CMK (cell line): ENCODE results near the gene LBH.

Experiments
- DNase-seq: peaks from one replicate; pipeline ENCODE4 v3.0.0-alpha.2; 2010; ENCODE audit warnings: low read depth

LBH gene

DNA sequence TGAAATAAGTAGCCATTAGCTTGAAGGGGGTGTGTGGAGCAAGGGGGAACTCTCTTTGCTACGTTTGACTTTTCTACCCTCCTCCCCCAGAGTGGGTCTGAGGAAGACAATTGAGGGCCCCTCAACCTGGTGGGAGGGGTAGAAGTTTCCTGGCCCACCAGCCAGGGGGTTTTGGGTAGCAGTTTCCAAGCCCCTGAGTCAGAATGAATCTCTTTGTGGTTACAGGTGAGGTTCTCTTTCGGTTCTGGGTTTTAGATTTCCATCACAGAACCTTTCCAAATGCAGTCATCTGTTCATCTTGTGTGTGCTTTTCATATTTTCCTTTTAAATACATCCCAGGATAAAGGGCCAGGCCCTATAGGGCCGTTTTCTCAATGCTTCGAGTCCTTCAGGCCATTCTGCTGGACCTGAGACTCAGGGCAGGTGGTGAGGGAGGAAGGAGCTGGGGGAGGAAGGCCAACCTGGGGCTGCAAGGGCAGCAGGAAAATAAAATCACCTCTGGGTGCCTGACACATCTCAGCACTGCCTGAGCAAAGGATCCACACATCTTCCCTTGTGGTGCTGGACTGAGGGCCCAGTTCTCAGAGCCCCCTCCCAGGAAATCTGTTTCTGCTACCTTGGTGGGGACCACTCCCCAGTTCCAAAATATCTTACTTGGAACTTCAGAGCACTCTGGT, 4.7 kb downstream of the LBH start:
- DNase-seq = no peak

DNA sequence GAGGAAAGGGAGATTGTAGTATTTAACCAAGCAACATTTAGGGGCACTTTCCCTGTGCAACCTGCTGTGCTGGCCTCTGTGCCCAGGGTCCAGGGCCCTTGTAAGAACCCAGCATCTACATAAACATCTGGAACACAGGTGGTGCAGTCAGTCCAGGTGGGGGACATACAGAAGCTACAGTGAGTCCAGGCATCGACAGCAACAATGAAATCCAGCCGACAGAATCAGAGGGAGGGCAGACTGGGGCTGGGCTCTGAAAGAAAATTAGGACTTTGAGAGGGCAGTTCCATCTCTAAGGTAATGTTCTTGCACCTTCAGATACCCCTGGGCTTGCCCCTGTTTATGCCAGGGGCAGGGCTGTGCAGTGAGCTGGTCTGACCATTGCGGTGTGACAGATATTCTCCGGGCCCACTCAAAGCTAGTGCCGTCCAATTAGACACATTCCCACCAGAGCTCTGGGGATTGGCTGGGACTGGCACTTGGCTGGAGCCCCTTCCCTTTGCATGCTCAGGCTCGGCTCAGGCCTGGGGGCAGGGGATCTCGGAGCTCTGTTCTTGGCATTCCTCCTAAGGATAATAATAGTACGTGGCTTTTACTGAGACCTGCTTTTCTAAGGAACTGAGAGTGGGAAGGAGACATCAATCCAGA, 5.4 kb downstream of the LBH start:
- DNase-seq = no peak

DNA sequence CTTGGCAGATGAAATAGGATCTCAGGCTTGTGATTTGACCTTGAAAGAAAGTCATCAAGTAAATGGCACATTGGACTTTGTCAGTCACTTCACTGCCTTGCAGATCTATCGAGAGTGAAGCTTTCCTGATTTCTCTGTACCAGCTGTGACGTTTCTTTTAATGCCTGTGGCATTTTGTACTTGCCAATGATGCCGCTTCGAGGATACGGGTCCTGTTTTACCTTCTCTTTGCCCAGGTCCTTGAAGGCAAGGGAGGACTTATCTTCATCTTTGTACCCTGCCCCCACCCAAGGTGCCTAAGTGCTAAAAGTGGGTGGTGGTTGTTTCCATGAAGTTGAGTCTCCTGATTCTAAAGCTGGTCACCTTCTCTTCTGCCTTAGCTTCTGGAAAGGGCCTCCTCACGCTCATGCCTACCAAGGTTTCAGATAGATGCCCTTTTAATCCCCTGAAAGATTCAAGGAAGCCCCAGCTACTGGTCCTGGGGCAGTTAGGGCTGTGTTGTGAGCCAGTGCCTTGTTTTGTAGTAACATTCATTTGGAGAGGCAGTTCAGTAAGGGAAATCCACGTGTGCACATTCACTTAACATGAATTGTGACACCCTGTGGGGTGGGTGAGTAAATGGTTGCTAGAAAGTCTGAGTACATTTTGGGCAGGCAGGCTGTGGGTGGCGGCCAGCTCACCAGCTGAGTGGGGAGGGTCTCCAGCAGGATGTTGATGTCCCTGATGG, 6.1 kb downstream of the LBH start:
- no peak for DNase-seq

DNA sequence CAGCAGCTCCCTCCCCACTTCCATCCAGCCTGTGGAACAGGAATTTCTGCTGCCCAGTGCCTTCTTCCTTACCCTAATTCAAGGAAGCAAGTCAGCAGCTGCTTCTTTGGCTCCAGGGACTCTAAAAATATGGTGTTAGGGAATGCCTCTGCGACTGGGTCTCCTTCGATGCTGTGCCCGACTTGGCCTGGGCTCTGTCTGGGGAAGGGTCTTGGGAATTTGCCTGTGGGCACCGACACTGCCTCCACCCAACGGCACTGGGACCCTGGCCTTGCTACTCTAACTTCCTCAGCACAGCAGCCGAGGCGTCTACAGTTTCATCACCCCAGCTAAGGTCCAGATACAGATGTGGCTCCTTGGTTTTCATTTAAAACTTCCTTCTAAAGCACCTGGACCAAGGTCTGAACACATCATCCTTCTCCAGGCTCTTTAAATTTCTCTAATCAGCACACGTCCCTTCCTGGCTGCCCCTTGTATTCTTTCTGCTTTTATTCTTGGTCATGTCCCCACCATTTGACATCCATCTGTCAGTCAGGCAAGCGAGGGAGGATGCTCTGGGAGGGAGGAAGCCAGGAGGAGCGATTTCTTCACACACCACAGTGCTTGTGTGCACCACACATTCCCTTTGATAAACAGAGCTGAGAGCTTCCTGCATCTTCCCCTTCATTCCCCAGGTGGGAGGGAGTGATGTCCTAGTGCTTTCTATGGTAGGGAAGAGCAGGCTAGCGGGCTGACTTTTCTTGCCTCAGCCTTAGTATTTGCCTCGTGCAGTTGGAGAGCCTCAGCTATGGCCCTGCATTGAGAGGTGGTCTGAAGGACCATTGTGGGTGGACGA, 6.8 kb downstream of the LBH start:
- DNase-seq = no peak

DNA sequence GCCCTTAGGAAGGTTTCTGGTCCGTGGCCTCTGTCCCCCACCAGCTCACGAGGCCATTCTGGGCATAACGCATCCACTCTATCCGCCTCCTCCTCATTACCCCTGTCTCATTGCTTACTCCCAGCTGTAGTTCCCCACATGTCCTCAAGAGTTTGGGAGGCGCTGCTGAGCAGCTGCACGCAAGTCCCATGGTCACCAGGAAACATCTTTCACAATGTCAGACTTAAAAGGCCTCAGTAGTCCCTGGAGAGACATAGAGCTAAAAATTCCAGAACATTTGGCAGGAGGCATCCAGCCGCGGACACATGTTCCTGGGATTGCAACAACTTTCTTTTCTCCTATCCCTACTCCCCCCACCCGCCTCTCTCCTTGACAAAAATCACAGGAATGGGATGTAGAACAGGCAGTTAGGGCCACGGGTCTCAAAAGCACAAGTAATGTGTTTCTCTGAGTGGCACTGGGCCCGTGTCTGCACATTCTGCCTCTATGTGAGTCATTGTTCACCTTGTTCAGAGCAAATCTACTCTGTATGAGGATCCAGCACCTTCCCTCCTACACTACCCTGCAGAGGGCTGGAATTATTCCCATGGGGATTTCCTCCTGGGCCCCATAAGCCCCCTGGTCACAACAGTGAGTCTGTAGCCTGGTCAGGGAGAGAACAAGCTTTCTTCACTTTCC, 8.1 kb downstream of the LBH start:
- peak; percentile 70 for DNase-seq

DNA sequence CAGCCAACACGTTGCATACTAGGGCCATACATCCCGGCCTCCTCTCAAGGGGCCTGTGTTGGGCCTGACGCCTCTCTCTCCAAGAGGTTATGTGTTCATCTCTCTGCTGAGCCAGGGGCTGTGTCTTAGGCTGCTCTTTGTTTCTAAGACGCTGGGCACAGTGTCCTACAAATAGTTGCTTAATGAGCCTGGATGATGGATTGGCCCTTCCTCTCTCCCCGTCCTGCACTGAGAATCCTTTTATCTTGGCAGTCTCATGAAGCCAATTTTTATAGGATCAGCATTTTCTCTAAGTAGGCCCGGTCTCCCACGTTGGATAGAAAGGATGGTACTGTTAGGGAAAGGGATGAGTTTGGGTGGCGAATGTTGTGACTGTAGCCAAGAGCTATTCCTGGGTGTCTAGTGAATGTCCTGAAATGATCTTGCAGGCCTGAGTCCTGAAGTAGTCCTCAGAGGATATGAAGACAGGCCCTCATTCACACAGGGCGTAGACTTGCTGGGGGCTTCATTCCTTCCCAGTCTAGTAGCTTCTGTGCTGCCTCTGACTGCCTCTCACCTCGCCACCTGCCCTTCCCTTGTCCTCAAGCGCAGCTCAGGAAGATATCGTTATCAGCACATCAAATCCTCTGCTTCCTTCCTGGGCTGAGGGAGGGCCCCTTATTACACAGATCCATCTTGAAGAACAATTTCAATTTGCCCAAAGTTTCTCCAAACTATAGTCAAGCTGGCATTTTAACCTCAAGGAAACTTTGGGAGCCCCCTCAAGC, 8.8 kb downstream of the LBH start:
- no peak for DNase-seq

DNA sequence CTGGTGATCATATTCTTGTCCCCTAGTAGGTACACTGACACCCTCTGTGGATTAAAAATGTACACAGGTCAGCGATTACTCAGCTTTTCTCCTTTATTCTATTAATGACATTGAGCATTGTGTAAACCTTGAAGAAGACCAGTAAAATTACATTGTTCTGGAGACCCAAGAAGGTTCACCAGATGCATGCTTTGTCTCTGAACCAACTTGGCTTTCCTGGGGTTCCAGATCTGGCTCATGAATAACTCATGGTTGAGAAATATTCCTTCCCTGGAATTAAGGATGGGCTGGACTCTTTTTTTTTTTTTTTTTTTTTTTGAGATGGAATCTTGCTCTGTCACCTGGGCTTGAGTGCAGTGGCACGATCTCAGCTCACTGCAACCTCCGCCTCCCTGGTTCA, 11.9 kb downstream of the LBH start:
- DNase-seq = no peak

DNA sequence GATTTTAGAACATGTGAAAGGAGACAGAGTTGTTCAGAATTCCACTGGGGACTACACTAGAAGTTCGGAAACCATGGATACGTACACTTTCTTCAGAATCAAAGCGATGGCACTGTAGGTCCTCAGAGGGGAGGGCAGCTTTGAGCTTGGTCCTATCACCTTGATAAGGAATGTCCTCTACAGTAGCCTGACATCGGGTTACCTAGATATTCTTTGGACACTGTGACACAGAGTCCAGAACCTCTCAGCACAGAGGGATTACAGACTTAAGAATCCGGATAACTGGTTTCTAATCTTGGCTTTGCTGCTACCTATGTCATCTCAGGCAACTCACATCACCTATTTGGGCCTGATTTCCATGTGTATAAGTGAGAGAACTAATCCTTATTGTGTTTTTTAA, 14.0 kb downstream of the LBH start:
- no peak for DNase-seq

DNA sequence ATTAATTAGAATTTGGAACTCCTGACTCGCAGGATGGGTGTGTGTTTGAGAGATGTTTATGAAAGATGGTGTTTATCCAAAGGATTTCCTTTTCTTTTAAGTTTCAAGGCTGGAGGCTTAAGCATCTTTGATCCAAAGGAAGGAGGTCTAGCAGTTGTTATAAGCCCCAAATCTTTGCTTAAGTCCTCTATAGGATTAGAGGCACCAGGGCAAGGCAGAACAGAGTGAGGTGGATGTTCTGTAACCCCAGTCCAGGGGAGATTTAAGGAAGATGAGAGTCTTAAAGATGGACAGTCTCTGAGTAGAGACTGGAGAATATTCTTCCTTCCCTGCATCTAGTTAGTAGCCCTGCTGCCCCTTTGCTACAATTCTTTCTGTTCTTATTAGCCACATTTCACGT, 17.5 kb downstream of the LBH start:
- DNase-seq = no peak

DNA sequence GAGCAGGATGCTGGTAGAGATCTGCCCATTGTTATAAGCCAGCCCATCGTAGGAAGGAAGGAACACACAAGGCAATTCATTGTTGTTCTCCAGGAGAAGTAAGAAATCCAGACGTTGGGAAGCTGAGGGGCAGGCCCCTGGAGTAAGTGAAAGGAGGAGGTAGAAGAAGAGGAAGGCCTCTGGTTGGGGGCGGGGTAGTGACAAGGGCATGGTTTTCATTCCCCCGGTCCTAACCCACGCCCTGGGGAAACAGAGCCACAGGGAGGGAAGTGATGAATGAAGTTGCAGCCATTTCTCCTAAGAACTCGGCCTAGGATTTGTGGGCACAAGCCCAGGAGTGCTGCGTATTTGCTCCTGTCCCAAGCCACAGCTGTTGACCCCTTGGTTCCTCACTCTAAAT, 18.0 kb downstream of the LBH start:
- no peak for DNase-seq

DNA sequence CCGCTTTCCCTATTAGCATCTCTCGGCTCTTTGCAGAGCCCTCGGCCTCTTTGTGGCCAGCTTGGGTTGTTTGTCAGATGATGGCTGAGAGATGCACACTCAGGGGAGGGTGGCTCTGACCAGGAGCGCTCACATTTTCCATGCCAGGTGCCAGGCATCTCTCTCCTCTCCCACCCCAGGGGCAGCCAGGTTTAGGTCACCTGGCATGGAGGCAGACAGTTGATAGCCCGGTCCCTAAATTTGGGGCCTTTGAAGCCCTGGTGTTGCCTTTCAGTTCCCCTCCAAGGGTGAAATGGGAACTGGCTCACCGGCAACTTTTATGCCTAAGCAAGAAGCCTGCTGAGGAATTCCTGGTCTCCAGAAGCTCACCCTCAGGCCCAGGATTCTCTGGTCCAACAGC, 19.1 kb downstream of the LBH start:
- DNase-seq = no peak

DNA sequence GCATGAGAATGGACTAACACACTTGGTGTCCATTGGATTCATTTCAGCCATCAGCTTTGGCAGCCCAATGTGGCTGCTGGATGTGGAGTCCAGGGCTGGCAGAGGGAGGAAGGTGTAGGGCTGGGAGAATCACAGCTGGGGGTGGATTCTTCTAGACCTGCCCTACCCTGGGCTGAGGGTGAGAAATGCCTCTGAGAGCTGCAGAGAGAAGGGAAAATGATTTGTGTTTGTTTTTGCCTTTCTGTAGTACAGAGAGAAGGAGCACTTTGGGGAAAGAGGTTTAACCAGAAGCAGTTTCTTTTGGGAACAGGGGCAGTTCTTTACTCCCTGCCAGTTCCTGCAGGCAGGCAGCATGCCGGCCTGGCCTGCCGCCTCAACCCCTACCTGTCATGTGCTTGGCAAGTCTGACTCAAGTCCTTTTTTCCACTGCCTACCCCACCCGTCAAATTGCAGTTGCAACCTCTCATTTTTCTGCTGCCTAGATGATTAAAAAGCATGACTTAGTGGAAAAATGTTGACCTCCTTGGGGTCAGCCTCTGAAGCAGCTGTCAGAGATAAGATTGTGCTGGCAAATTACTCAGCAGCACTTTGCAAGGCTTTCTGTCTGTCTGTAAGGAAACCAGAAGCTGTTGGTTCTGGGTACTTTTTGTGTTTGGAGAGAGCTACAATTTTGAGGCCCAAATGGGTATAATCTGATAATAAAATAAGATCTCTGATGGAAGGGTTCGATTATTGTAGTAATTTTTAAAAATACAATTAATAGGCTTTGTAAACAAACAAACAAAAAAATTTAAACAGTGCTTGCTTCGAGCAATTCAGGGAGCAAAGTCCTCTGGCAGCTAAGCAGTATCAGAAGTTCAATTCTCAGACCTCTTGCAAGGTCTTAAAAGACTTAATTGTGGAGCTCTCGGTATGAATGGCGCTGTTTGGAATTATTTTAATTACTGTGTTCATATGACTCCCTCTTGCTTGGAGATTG, 21.7 kb downstream of the LBH start:
- peak; percentile 66 for DNase-seq

DNA sequence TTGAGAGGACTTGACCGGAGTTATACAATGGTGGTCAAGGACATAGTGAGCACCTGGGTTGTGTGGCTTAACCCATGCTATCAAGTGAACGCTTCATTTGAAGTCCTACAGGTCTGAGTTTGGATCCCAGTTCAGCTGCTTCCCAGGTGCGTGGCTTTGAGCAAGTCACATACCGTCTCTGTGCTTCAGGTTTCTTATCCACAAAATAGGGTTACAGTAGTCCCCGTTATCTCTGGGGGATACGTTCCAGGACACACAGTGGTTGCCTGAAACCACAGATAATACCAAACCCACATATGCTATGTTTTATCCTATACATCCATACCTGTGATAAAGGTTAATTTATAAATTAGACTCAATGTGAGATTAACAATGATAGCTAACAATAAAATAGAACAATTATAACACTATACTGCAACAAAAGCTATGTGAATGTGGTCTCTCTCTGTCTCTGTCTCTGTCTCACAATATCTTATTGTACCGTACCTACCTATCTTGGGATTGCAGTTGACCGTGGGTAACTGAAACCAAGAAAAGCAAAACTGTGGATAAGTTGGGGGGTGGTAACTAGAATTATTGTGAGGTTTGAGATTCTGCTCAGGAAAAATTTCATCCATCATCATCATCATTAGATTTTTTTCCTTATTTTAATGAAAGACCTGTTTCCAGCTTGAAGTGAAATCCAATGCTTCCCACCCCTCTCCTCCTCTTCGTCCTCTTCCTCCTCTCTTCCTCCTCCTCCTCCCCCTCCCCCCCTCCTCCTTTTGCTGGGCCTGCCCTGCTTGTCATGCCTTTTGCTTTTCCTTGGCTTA, 22.7 kb downstream of the LBH start:
- no peak for DNase-seq

DNA sequence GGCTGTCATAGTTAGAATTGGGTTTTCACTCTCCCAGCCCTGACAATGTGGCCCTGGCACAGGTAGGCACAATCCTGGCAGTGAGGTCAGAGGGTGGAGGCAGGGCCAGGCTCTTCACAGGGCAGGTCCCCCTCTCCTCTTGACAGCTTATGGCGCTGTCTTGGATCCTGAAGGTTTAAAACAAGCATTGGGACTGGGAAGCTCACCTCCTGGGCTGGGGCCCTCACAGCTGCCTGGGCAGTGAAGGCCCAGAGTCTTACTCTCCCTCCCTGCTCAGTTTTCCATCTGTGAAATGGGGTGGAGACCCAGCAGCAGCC, 23.3 kb downstream of the LBH start:
- DNase-seq = no peak

DNA sequence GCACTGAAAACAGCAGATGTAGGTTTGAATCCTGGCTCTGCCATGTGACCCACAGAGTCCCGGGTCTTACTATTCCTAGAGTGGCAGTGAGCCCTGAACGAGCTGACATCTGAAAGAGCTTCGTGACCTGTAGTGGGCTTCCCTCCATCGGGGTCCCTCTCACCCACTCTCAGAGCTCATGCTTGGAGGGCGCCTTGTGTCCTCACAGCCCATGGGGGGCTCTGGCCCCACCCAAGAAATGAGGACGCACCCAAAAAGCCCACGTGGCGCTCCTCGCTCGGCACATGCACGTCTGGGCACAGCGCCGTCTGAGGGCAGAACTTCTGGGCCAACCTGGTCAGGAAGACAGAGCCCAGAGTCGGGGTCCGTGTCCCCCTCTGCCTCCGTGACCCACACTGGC, 23.7 kb downstream of the LBH start:
- DNase-seq = no peak

DNA sequence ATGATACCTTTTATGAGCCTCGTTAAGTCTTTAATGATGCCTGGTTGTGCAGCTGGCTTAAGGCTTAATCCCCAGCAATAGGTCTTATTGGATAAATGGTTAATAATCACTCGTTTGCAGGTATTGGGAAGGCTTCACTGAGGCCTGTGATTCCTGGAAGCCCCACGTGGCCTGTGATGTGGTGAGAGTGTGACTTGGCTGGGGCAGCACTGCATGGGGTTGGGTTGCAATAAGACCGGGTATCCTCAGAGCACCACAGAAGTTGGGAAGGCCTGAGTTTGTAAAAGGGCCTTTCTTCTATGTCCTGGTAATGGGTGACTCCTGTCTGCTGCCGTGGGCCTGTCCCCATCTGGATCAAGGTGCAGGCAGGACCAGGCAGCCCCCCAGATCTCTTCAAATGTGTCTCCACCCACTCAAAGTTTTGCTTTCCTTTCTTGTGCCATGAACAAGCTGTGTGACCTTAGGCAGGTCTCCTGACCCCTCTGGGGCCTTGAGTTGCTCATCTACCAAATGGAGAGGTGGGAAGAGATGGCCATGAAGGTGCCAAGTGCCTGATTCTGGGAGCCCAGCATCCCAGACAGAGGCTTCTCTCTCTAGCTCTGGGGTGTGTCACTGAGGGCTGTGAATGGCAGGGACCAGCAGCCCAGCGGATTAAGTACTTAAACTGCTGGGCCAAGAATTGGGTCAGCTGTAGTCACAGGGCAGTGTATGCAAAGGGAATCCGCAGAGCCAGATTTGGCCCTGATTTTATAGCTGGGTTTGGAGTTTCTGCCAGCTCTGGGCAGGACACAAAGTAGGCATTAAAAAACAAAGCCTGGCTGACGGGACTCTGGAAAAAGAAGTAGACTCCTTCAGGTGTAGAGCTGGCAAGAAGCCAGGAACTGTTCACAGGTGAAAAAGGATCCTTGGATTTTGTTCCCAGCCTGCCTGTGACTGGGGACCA, 24.4 kb downstream of the LBH start:
- DNase-seq = no peak

DNA sequence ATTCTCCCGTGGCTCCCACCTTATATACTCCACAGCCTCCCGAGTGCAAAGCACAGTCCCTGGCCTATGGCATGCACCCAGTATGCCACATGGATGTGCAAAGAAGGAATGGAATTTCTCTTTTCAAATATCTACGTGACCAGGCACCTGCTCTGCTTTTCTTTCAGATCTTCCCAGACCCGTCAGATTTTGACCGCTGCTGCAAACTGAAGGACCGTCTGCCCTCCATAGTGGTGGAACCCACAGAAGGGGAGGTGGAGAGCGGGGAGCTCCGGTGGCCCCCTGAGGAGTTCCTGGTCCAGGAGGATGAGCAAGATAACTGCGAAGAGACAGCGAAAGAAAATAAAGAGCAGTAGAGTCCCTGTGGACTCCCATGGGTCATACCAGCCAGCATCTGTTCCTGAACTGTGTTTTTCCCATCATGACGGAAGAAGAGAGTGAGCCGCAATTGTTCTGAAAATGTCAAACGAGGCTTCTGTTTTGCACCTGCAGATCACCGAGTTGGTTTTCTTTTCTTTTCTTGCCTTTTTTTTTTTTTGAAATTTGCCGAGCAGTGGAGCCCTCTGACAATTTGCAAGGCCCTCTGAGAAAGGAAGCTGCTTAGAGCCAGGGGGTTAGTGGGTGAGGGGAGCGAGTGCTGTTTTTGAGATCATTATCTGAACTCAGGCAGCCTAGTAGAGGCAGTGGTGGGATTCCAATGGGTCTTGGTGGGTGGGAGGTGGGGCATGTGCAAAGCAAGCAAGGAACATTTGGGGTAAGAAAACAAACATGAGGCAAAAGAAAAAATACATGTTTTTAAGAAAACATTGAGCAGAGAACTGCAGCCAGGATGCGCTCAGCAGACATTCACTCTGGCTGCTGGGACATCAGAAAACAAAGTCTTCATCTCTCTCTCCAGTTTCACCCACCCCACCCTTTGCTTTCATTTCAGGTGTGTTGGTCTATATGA, 26.2 kb downstream of the LBH start:
- DNase-seq = no peak
